ENCODE measurements around the gene OTOG. TPM values are rescaled to one million over a fixed set of nuclear protein-coding genes. Genes with fewer than 3 reads are reported as not detected.

OTOG gene
- total RNA-seq, 1 experiment from 2014 or later = 0.35 TPM

DNA sequence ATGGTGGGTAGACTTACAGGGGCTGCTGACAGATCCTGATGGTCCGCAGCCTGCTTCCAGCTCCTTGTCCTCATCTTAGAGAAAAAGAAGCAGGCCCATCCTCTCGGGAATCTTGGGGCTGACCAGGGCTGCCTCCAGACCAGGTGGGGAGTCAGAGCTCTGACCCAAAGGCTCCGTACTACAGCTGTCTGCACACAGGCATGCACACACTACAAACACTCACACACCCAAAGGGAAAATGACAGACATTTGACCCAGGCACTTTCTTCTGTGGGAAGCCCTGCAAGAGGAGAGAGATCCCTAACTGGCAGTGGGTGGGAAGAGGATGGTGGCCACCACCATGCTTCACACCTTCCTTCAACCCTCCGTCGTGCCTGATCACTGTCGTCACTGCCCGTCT lies 125.4 kb downstream of the OTOG start:
- Mint-ChIP-seq H3K36me3 (ENCODE audit: insufficient read depth in 1 of 3, low read depth in 3 of 3) (peaks cover 0 to 3% (median 0%) of the 10 kb centered on the region in 3 experiments; a peak in 2 of 7 replicates), H3K27me3 (ENCODE audit: low read depth) (peaks cover 78% of the 10 kb centered on the region), H3K4me1 (no peaks in the 10 kb centered on the region), H3K4me3 (no peak overlapping the region), H3K27ac (no peak overlapping the region), H3K9me3 (peaks cover 18 to 22% of the 10 kb centered on the region in 2 experiments)
- Histone ChIP-seq H2BK120ac (ENCODE audit: low read depth, low read length, poor library complexity, severe bottlenecking) (no peak overlapping the region), H2BK5ac (ENCODE audit: insufficient read length, low read length) (no peak overlapping the region), H3K4me2 (ENCODE audit: insufficient read depth, insufficient read length, low read length) (no peak overlapping the region), H3K27me3 (ENCODE audit: insufficient read depth, low read length) (peaks cover 4% of the 10 kb centered on the region; the same call in 1 of the 2 replicates), H3K27ac (ENCODE audit: insufficient read length, low read depth, low read length) (no peak overlapping the region), H3K4me1 (ENCODE audit: insufficient read depth, low read length) (no peaks in the 10 kb centered on the region), H3K56ac (ENCODE audit: insufficient read length, low read depth, low read length) (no peak overlapping the region), H3K9ac (ENCODE audit: extremely low read depth, insufficient read length, low read length) (no peak overlapping the region), H3K23me2 (ENCODE audit: insufficient read length, low read depth, low read length, poor library complexity, severe bottlenecking) (no peaks in the 10 kb centered on the region), H4K20me1 (ENCODE audit: control insufficient read depth, insufficient read depth, insufficient read length) (no peaks in the 10 kb centered on the region), H2BK20ac (ENCODE audit: low read depth, low read length, poor library complexity, severe bottlenecking) (no peak overlapping the region), H3K9me3 (ENCODE audit: control insufficient read depth, low read depth, low read length) (no peaks in the 10 kb centered on the region), H2BK12ac (ENCODE audit: insufficient read length, low read depth, low read length) (no peak overlapping the region), H2AFZ (ENCODE audit: low read length) (no peak overlapping the region), H3K4ac (ENCODE audit: low read depth, low read length) (no peak overlapping the region), H3K79me2 (ENCODE audit: insufficient read depth, low read length) (no peaks in the 10 kb centered on the region), H3K23ac (ENCODE audit: insufficient read length, low read depth, low read length) (no peak overlapping the region), H4K5ac (ENCODE audit: insufficient read length, low read depth, low read length) (no peak overlapping the region), H4K91ac (ENCODE audit: insufficient read length, low read depth, low read length) (no peak overlapping the region), H3T11ph (ENCODE audit: low read length) (no peak overlapping the region), H3K18ac (ENCODE audit: insufficient read length, low read depth, low read length) (no peak overlapping the region), H2BK15ac (ENCODE audit: low read depth, low read length) (no peak overlapping the region), H3K79me1 (ENCODE audit: insufficient read depth, low read depth, low read length, poor library complexity, severe bottlenecking) (no peaks in the 10 kb centered on the region), H2AK5ac (ENCODE audit: insufficient read length, low read length) (no peak overlapping the region), H3K14ac (ENCODE audit: insufficient read depth, low read length) (no peak overlapping the region), H4K8ac (replicated peaks; ENCODE audit: insufficient read length, low read depth, low read length) (no peak overlapping the region)
- no peak for DNase-seq
- WGBS (ENCODE audit: extremely low coverage, insufficient read length, low lambda C conversion rate) = no CpG with 5 or more reads among the region's 7 CpGs
- TF ChIP-seq, protein P1, sequence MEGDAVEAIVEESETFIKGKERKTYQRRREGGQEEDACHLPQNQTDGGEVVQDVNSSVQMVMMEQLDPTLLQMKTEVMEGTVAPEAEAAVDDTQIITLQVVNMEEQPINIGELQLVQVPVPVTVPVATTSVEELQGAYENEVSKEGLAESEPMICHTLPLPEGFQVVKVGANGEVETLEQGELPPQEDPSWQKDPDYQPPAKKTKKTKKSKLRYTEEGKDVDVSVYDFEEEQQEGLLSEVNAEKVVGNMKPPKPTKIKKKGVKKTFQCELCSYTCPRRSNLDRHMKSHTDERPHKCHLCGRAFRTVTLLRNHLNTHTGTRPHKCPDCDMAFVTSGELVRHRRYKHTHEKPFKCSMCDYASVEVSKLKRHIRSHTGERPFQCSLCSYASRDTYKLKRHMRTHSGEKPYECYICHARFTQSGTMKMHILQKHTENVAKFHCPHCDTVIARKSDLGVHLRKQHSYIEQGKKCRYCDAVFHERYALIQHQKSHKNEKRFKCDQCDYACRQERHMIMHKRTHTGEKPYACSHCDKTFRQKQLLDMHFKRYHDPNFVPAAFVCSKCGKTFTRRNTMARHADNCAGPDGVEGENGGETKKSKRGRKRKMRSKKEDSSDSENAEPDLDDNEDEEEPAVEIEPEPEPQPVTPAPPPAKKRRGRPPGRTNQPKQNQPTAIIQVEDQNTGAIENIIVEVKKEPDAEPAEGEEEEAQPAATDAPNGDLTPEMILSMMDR (conservative IDR thresholded peaks at IDR 0.05) = no peak
